Endodermal cell (in vitro differentiated cells): ENCODE results near the gene CD247. TPM values are rescaled to one million over a fixed set of nuclear protein-coding genes. Genes with fewer than 3 reads are reported as not detected.

ENCODE experiments used
- DNase-seq: peaks from one replicate; pipeline ENCODE4 v3.0.0-alpha.2; 2017
- H3K27ac ChIP-seq: 2 replicates; pipeline ENCODE4 v1.5.1; 2013; ENCODE audit warnings: mild to moderate bottlenecking, low read depth, low read length, moderate library complexity
- H3K27me3 ChIP-seq: 2 replicates; pipeline ENCODE4 v1.6.1; 2013; ENCODE audit warnings: mild to moderate bottlenecking, low read length, moderate library complexity; ENCODE audit not compliant: insufficient read depth, control insufficient read depth, poor library complexity, severe bottlenecking
- H3K36me3 ChIP-seq: 2 replicates; pipeline ENCODE4 v1.7.0; 2013; ENCODE audit warnings: mild to moderate bottlenecking, low read length, moderate library complexity; ENCODE audit not compliant: control insufficient read depth, insufficient read depth
- H3K4me1 ChIP-seq: one replicate; pipeline ENCODE4 v1.7.0; 2013; ENCODE audit warnings: low read length; ENCODE audit not compliant: control insufficient read depth, insufficient read depth
- H3K4me3 ChIP-seq: 2 replicates; pipeline ENCODE4 v1.5.1; 2013; ENCODE audit warnings: mild to moderate bottlenecking, low read length, moderate library complexity
- H3K9ac ChIP-seq: 2 replicates; pipeline ENCODE4 v1.6.1; 2013; ENCODE audit warnings: mild to moderate bottlenecking, low read length, moderate library complexity; ENCODE audit not compliant: poor library complexity, severe bottlenecking; ENCODE audit errors: extremely low read depth
- H3K9me3 ChIP-seq: 2 replicates; pipeline ENCODE4 v1.6.1; 2013; ENCODE audit warnings: mild to moderate bottlenecking, low read length, moderate library complexity; ENCODE audit not compliant: control insufficient read depth
- H3K27ac Mint-ChIP-seq: 2 replicates; pipeline ENCODE4 v1.8.0; 2020; ENCODE audit warnings: mixed read lengths
- H3K27me3 Mint-ChIP-seq: 2 replicates; pipeline ENCODE4 v1.8.0; 2021; ENCODE audit warnings: mild to moderate bottlenecking, mixed read lengths; ENCODE audit not compliant: insufficient read depth
- H3K36me3 Mint-ChIP-seq: 2 replicates; pipeline ENCODE4 v1.8.0; 2020; ENCODE audit warnings: low read depth, mixed read lengths
- H3K4me1 Mint-ChIP-seq: 2 replicates; pipeline ENCODE4 v1.8.0; 2020; ENCODE audit warnings: mixed read lengths
- H3K4me3 Mint-ChIP-seq: 2 replicates; pipeline ENCODE4 v1.8.0; 2020; ENCODE audit warnings: mild to moderate bottlenecking, moderate library complexity, mixed read lengths
- H3K9me3 Mint-ChIP-seq: 2 replicates; pipeline ENCODE4 v1.8.0; 2020; ENCODE audit warnings: mild to moderate bottlenecking, mixed read lengths
- WGBS, 2 experiments: methylation state at CpG; one replicate each; pipeline versions ENCODE4 v1.1.5 to v1.1.7; 2013; ENCODE audit warnings: missing lambda C conversion rate in 2 of 2, mixed read lengths in 1 of 2; ENCODE audit not compliant: insufficient coverage in 1 of 2, insufficient read length in 1 of 2; 5-methylcytosine and 5-hydroxymethylcytosine counted together
- total RNA-seq, 2 donors: library from RNA; stranded (reverse); fragmentation: NEBNext Ultra II Directional in 1 of 2; extraction: Animal tissue kit (Norgen Biotek cat#: 25700) in 1 of 2; gene quantifications; 2 replicates in 1 of 2; 3 replicates in 1 of 2; pipeline ENCODE4 v1.2.1, GENCODE V29; 2021
- TF ChIP-seq, protein P1 (sequence below): fragments of 200-600 bp; sonication (generic); conservative IDR thresholded peaks from 2 replicates; pipeline ENCODE4 v1.5.0; 2021; ENCODE audit warnings: antibody characterized with exemption, mild to moderate bottlenecking

The CD247 gene
- total RNA-seq, 2 donors from 2014 or later = 0.46 to 0.55 TPM

DNA sequence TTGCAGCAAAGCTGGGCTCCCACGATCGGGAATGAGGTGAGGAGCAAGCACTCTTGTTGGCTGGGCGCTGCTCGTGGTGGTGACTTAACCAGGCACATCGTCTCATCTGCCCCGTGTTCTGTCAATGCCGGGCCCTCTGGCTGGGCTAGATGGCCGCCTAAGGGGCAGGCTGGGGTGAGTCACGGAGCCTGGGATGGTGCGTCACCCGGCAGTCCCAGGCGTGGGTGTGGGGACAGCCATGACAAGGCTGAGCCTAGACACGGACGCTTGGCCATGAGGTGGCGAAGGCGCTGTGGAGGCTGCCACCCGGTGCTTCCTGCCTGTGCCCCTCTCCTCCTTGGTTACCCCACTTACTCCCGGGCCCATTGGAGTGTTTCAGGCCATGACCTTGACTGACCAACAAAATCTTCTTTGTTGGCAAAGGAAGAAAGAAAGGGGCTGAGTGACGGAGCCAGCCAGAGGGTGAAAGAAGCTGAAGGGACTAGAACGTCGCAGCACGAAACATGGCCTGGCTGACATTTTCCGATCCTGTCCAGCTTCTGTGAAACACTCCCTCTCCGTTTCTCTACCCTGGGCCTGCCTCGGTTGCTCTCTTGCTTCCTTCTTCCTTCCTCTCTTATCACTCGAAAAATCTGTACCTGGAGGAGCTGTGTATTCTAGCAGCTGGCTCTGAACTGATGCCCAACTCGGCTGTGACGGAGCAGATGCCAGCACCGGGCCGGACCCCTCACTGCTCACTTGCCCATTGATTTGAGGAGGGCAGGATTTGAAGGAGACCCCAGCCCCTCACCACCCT lies 596 bp downstream of the CD247 start:
- H3K4me1 Mint-ChIP-seq = no peaks in the 10 kb centered on the region
- no peak overlapping the region for H3K27ac Mint-ChIP-seq
- WGBS, 2 experiments = 93 to 94% methylated on average over 19 to 30 of the region's 30 CpGs

DNA sequence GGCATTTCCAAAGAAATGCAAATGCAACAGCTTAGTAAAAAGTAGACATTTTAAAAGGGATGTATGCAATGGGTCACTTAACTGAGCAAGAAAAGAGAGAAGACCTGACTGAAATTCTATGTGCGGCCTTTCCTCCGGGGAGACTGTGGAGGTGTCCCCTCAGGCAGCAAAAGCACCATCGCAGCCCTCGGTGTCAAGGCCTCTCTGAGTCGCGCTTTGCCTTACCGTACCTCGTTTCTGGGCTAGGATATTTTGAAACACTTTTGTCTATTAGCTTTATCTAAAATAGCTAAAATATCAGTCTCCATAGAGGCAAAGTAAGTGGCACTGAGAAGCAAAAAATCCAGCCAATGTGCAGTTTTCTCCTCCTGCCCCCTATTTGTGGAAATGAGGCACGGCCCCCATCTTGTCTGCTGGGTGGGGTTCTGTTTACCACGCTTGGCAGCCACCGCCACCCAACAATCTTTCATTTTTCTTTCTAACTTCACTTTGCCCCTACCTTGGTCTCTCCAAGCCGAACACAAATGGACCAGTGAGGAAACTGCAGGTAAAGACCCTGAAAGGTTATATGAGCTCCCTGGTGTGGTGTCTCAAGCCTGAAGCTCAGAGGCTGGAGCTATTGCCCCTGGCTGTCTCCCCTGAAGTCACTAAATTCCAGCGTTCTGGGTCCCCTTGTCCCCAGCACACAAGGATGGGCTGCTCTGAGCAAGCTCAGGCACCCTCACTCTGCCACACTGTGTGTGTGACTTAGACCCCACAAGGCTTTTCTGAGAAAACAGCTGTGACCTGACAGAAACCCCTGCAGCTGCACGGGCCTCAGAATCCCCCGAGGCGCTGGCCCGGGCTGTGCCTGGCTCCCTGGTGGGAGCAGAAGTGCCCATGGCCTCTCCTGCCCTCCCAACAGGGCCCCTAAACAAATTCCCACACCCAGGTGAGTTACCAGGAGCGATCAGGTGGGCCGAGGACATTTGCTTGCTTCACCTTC lies 1.6 kb downstream of the CD247 start:
- Histone ChIP-seq H3K4me3 (no peak overlapping the region), H3K27me3 (no peaks in the 10 kb centered on the region), H3K36me3 (no peaks in the 10 kb centered on the region), H3K9ac (no peak overlapping the region), H3K9me3 (no peaks in the 10 kb centered on the region), H3K27ac (no peak overlapping the region), H3K4me1 (no peaks in the 10 kb centered on the region)
- Mint-ChIP-seq H3K27me3 (no peaks in the 10 kb centered on the region), H3K4me1 (no peaks in the 10 kb centered on the region), H3K4me3 (no peak overlapping the region), H3K9me3 (no peaks in the 10 kb centered on the region), H3K36me3 (no peaks in the 10 kb centered on the region), H3K27ac (no peak overlapping the region)
- DNase-seq = peak; percentile 44
- TF ChIP-seq, protein P1, sequence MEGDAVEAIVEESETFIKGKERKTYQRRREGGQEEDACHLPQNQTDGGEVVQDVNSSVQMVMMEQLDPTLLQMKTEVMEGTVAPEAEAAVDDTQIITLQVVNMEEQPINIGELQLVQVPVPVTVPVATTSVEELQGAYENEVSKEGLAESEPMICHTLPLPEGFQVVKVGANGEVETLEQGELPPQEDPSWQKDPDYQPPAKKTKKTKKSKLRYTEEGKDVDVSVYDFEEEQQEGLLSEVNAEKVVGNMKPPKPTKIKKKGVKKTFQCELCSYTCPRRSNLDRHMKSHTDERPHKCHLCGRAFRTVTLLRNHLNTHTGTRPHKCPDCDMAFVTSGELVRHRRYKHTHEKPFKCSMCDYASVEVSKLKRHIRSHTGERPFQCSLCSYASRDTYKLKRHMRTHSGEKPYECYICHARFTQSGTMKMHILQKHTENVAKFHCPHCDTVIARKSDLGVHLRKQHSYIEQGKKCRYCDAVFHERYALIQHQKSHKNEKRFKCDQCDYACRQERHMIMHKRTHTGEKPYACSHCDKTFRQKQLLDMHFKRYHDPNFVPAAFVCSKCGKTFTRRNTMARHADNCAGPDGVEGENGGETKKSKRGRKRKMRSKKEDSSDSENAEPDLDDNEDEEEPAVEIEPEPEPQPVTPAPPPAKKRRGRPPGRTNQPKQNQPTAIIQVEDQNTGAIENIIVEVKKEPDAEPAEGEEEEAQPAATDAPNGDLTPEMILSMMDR = no peak
- 89 to 92% methylated on average over 15 to 19 of the region's 19 CpGs for WGBS, 2 experiments

More for the DNA sequence above, 596 bp downstream of the CD247 start:
- no peak for DNase-seq
- TF ChIP-seq, protein P1 = no peak
- no peaks in the 10 kb centered on the region for H3K27me3 Mint-ChIP-seq
- H3K4me1 ChIP-seq = no peaks in the 10 kb centered on the region
- no peaks in the 10 kb centered on the region for H3K27me3 ChIP-seq
- H3K4me3 Mint-ChIP-seq = no peak overlapping the region
- no peak overlapping the region for H3K4me3 ChIP-seq
- H3K9me3 ChIP-seq = no peaks in the 10 kb centered on the region
- no peak overlapping the region for H3K9ac ChIP-seq
- H3K9me3 Mint-ChIP-seq = no peaks in the 10 kb centered on the region
- no peak overlapping the region for H3K27ac ChIP-seq
- no peaks in the 10 kb centered on the region for H3K36me3 Mint-ChIP-seq
- no peaks in the 10 kb centered on the region for H3K36me3 ChIP-seq

DNA sequence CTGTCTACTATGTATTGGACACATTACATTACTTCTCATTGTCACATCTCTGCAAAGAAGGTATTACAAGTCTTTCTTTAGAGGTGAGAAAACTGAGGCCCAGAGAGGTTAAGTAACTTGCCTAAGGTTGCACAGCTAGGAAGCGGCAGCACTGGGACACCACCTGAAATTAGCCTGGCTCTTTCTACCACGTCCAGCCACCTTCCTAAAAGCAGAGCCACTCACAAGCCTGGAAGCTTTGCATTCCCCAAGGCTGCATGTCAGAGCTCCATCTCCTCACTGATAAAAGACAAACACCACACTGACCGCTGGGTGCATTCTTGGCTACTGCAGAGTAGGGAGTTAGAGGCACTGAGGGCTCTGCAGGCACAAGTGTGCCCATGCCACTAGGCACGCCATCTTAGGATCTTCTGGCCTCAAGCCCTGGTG lies 2.4 kb downstream of the CD247 start:
- Histone ChIP-seq H3K27ac (no peak overlapping the region), H3K9me3 (no peaks in the 10 kb centered on the region), H3K4me1 (no peaks in the 10 kb centered on the region), H3K27me3 (no peaks in the 10 kb centered on the region), H3K4me3 (no peak overlapping the region), H3K9ac (no peak overlapping the region), H3K36me3 (no peaks in the 10 kb centered on the region)
- Mint-ChIP-seq H3K27ac (no peak overlapping the region), H3K27me3 (no peaks in the 10 kb centered on the region), H3K4me1 (no peaks in the 10 kb centered on the region), H3K36me3 (no peaks in the 10 kb centered on the region), H3K9me3 (no peaks in the 10 kb centered on the region), H3K4me3 (no peak overlapping the region)
- 85 to 96% methylated on average over 3 to 4 of the region's 4 CpGs for WGBS, 2 experiments
- DNase-seq = peak; percentile 26
- TF ChIP-seq, protein P1 = no peak
